Activated naive CD4-positive, alpha-beta T cell treated with anti-CD3 and anti-CD28 coated beads, Interleukin-2, amount 50 U/mL, for 72 hours (primary cell): ENCODE results near the gene MCC. TPM values are rescaled to one million over a fixed set of nuclear protein-coding genes. Genes with fewer than 3 reads are reported as not detected.
"Not testable (repeated sequence)": the region's sequence is repeated elsewhere in the genome, so short reads cannot be mapped to it uniquely, and the experiment has no call there.

Experiments used
- ATAC-seq, 2 donors: fragments of 150-1000 bp; cut with Tn5 transposase; 2 replicates each; pipeline ENCODE4 v1.10.0; 2021; ENCODE audit warnings: mild to moderate bottlenecking in 2 of 2, moderate library complexity in 2 of 2
- DNase-seq, 2 donors: peaks; one replicate each; pipeline ENCODE4 v3.0.0; 2021 to 2022; ENCODE audit warnings: low spot score in 2 of 2
- H3K27ac Mint-ChIP-seq, 2 donors: one replicate each; pipeline ENCODE4 v1.8.0; 2022; ENCODE audit warnings: mild to moderate bottlenecking in 2 of 2, mixed read lengths in 2 of 2
- H3K36me3 Mint-ChIP-seq, 2 donors: one replicate each; pipeline ENCODE4 v1.8.0; 2022; ENCODE audit warnings: mixed read lengths in 2 of 2
- H3K9me3 Mint-ChIP-seq, 2 donors: one replicate each; pipeline ENCODE4 v1.8.0; 2022; ENCODE audit warnings: mixed read lengths in 2 of 2
- total RNA-seq, 2 donors: library from RNA; stranded (reverse); gene quantifications; one replicate each; pipeline ENCODE4 v1.2.3, GENCODE V29; 2022

The MCC gene
- total RNA-seq, 2 donors from 2014 or later, result 0.89 to 3.3 TPM

GRCh38 chr5:113090336-113091106 lies 397.7 kb downstream of the MCC start:
- DNase-seq (no peak), ATAC-seq (peak; percentile 29 to 58)
- no peaks in the 10 kb centered on the region for H3K9me3 Mint-ChIP-seq
- H3K36me3 Mint-ChIP-seq, result no peaks in the 10 kb centered on the region
- H3K27ac Mint-ChIP-seq, result no peak overlapping the region

DNA sequence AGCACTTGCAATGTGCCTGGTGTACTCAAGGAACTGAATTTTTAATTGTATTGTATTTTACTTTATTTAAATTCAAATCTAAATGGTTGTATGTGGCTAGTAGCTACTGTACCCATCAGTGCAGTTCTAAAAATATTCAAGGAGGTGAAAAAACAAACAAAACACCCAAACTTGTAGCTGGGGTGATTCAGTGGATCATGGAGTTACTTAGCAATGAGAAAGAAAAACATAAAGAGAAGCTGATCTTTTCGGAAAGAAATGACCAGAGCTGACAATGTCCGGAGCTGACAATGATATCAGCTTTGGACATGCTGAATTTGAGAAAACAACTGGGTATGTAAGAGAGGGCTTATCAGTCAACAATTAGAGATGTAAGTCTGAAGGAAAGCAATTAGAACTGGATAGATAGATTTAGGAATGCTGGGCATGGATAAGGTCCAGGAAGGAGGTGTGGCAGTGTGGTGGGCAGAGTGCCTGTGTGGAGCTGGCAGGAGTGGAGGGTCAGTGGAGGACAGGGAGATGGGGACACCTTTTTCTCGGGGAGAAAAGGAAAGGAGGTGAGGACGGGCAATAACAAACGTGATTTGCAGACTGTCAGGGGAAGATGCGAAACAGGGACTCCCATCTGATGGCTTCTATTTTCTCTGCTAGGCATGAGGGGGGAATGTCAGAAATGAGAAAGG lies 398.5 kb downstream of the MCC start:
- H3K9me3 Mint-ChIP-seq, result no peaks in the 10 kb centered on the region
- ATAC-seq (no peak), DNase-seq (no peak)
- no peak overlapping the region for H3K27ac Mint-ChIP-seq
- no peaks in the 10 kb centered on the region for H3K36me3 Mint-ChIP-seq

GRCh38 chr5:113087976-113088514 lies 400.2 kb downstream of the MCC start:
- Mint-ChIP-seq H3K9me3 (no peaks in the 10 kb centered on the region), H3K36me3 (no peaks in the 10 kb centered on the region), H3K27ac (no peak overlapping the region)
- no peak for ATAC-seq
- no peak for DNase-seq

- no peak overlapping the region for H3K27ac Mint-ChIP-seq
- no peaks in the 10 kb centered on the region for H3K36me3 Mint-ChIP-seq
- DNase-seq (no peak), ATAC-seq (no peak)
- no peaks in the 10 kb centered on the region for H3K9me3 Mint-ChIP-seq
Measured at GRCh38 chr5:113085880-113086409, 402.3 kb downstream of the MCC start.

DNA sequence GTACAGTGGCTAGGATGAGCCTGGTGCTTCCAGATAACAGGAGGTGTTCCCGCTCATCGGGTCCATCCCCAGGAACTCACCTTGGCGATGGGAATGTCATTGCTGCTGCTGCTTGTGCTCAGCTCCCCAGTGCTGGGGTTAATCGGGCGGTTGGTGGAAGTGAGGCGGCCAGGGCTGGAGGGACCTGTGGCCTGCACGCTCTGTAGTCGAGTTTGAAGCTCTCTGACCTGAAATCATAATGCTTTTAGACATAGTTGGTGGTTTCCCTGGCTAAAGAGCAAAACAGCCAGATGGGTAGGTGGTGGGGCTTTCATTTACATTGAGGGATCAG lies 403.2 kb downstream of the MCC start:
- H3K9me3 Mint-ChIP-seq, result no peaks in the 10 kb centered on the region
- H3K27ac Mint-ChIP-seq, result no peak overlapping the region
- no peak for ATAC-seq
- DNase-seq, result no peak
- H3K36me3 Mint-ChIP-seq, result no peaks in the 10 kb centered on the region

DNA sequence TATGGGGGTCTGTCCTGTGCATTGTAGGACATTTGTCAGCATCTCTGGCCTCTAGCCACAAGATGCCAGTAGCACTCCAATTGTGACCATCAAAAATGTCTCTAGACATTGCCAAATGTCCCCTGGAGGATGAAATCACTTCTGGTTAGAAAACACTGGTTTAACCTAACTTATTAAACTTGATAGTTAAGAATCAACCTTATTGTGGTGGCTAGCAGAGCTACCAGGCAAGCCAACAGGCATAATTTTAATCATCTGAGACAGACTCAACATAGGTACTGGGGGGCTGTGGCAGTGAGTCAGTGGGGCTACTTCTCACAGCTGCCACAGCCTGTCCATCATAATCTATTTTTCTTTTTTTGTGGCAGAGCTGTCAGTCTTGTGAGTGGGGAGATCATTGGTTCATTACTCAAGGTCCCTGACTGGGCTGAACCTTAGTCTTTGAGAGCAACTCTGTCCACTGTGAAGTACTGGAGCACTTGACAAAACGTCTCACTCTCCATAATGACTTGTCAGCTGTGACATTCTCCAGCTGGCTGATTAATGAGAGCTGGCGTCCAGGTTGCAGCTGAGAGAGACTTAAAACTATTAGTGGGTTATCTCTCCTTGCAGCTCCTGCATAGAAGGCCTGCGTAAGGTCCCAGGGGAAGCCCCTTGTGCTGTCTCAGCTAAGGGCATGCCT lies 403.7 kb downstream of the MCC start:
- no peaks in the 10 kb centered on the region for H3K9me3 Mint-ChIP-seq
- H3K36me3 Mint-ChIP-seq, result no peaks in the 10 kb centered on the region
- ATAC-seq, result no peak
- DNase-seq, result no peak
- no peak overlapping the region for H3K27ac Mint-ChIP-seq

- no peak for DNase-seq
- peaks cover 0 to 4% of the 10 kb centered on the region in 2 donors for H3K36me3 Mint-ChIP-seq
- no peak overlapping the region for H3K27ac Mint-ChIP-seq
- no peak for ATAC-seq
- H3K9me3 Mint-ChIP-seq, result no peaks in the 10 kb centered on the region
Measured at GRCh38 chr5:113083481-113083880, 404.8 kb downstream of the MCC start.

- H3K9me3 Mint-ChIP-seq, result peaks cover 2% of the 10 kb centered on the region in 2 donors
- no peak overlapping the region for H3K27ac Mint-ChIP-seq
- ATAC-seq, result no peak
- peaks cover 0 to 9% of the 10 kb centered on the region in 2 donors for H3K36me3 Mint-ChIP-seq
- no peak for DNase-seq
Measured at GRCh38 chr5:113082547-113082905, 405.7 kb downstream of the MCC start.

- H3K36me3 Mint-ChIP-seq, result peaks cover 0 to 14% of the 10 kb centered on the region in 2 donors
- ATAC-seq, result no peak
- peaks cover 4 to 7% of the 10 kb centered on the region in 2 donors for H3K9me3 Mint-ChIP-seq
- H3K27ac Mint-ChIP-seq, result no peak overlapping the region
- DNase-seq, result no peak
Measured at GRCh38 chr5:113081881-113082546, 406.2 kb downstream of the MCC start.

DNA sequence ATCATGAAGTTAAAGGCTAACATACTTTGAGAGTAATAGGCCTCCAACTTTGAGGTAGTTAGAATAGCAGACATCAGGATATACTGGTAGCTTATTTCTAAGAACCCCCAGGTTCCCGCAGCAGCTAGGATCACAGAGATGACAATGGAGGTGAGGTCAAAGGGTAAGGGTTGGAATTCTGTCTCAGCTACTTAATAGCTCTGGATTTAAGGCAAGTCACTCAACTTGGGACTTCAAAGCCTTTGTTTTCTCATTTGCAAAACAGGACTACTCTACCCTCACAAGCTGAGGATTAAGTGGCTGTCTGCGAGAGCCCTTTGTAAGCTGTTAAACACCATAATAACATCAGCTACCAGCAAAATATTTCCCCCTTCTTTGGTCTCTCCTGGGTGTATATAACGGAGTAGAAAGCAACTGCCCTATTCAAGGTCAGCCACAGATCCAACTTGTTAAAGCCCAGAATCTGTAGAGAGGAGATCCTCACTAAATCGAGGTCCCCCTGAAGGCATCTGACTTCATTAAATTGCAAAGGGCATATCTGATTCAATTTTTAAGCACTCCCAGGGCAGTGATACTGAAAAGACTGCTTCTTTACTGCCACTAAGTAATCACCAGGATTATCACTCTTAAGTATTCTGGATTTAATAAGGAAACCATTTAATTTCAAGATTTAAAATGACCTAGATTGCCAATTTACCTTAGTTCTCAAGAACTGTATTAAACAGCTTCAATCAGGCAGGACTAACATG lies 407.0 kb downstream of the MCC start:
- Mint-ChIP-seq H3K9me3 (peaks cover 4 to 8% of the 10 kb centered on the region in 2 donors), H3K27ac (no peak overlapping the region), H3K36me3 (peaks cover 0 to 20% of the 10 kb centered on the region in 2 donors)
- DNase-seq, result no peak
- no peak for ATAC-seq

DNA sequence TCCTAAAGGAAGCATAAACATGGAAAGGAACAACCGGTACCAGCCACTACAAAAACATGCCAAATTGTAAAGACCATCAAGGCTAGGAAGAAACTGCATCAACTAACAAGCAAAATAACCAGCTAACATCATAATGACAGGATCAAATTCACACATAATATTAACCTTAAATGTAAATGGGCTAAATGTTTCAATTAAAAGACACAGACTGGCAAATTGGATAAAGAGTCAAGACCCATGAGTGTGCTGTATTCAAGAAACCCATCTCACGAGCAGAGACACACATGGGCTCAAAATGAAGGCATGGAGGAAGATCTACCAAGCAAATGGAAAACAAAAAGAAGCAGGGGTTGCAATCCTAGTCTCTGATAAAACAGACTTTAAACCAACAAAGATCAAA lies 411.6 kb downstream of the MCC start:
- DNase-seq, ATAC-seq, H3K27ac Mint-ChIP-seq, H3K9me3 Mint-ChIP-seq: not testable (repeated sequence)
- H3K36me3 Mint-ChIP-seq, result peaks cover 6 to 25% of the 10 kb centered on the region in 2 donors

- Mint-ChIP-seq H3K36me3 (peaks cover 6 to 25% of the 10 kb centered on the region in 2 donors), H3K9me3 (peaks cover 4 to 8% of the 10 kb centered on the region in 2 donors), H3K27ac (no peak overlapping the region)
- ATAC-seq (no peak), DNase-seq (no peak)
Measured at GRCh38 chr5:113075019-113075418, 413.2 kb downstream of the MCC start.

DNA sequence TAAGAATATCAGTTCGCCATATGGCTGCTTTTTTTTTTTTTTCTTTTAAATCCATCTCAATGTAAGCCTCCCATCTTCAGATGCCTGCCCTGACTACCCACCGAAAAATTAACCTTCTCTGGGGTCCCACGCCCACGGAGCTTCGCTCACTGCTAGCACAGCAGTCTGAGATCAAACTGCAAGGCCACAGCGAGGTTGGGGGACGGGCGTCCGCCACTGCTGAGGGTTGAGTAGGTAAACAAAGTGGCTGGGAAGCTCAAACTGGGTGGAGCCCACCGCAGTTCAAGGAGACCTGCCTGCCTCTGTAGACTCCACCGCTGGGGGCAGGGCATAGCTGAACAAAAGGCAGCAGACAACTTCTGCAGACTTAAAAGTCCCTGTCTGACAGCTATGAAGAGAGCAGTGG lies 414.6 kb downstream of the MCC start:
- DNase-seq, ATAC-seq, H3K9me3 Mint-ChIP-seq: not testable (repeated sequence)
- Mint-ChIP-seq H3K27ac (peak overlapping the region in 1 of 2 donors; percentile 27), H3K36me3 (peaks cover 6 to 23% of the 10 kb centered on the region in 2 donors)

- Mint-ChIP-seq H3K9me3 (no peaks in the 10 kb centered on the region), H3K27ac (no peak overlapping the region), H3K36me3 (peaks cover 5 to 6% of the 10 kb centered on the region in 2 donors)
- ATAC-seq (no peak), DNase-seq (no peak)
Measured at GRCh38 chr5:113071401-113071800, 416.9 kb downstream of the MCC start.

DNA sequence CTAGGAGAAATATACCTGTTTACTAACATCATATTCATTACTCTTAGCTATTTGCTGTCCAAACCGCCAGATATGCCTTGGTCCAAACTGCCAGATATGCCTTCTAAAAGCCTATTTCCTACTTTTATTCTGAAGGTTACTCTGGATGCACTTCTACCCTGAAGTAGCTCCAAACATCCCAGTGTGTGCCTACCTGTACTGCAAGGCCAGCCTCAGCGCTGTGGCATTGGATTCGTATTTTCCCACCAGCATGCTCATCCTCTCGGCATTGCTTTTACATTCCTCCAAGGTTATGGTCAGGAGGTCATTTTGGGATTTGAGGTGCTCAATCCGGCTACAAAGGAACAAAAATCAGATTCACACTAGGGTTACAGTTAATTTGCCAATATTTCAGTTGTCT lies 417.4 kb downstream of the MCC start:
- Mint-ChIP-seq H3K9me3 (no peaks in the 10 kb centered on the region), H3K27ac (no peak overlapping the region), H3K36me3 (peaks cover 5 to 6% of the 10 kb centered on the region in 2 donors)
- ATAC-seq (no peak), DNase-seq (no peak)

- Mint-ChIP-seq H3K36me3 (no peaks in the 10 kb centered on the region), H3K9me3 (no peaks in the 10 kb centered on the region), H3K27ac (no peak overlapping the region)
- peak in 1 of 2 donors; percentile 24 for ATAC-seq
- no peak for DNase-seq
Measured at GRCh38 chr5:113068559-113068958, 419.7 kb downstream of the MCC start.
